ENCODE data around the gene ZNF532. TPM values are rescaled to one million over a fixed set of nuclear protein-coding genes. Genes with fewer than 3 reads are reported as not detected.

The ZNF532 gene
- total RNA-seq, 5 donors from 2014 or later (not counting 1 experiment from before 2014, with no cell fraction given) = 5.0 to 14.2 (median 7.8) TPM

- ChIA-PET CTCF (no interaction called here), POLR2A (no interaction called here)
- H3K4me3 ChIP-seq (ENCODE audit: control insufficient read depth in 1 of 2, extremely low read depth in 1 of 2, low read length in 1 of 2) = no peak overlapping the region
- 68% methylated on average over 5 of the region's 12 CpGs for WGBS (ENCODE audit: insufficient coverage)
- H3K4me1 ChIP-seq (ENCODE audit: control insufficient read depth in 1 of 2, extremely low read depth in 1 of 2, insufficient read depth in 2 of 2, low read length in 2 of 2) = no peaks in the 10 kb centered on the region
- Mint-ChIP-seq H3K27ac (no peak overlapping the region), H3K4me1 (no peaks in the 10 kb centered on the region), H3K36me3 (no peaks in the 10 kb centered on the region), H3K27me3 (peaks cover 16 to 27% of the 10 kb centered on the region in 2 donors), H3K9me3 (no peaks in the 10 kb centered on the region), H3K4me3 (no peak overlapping the region)
- DNase-seq (no peak), ATAC-seq (replicated peaks in 1 of 4) (no peak)
- H3K27ac ChIP-seq (ENCODE audit: low read length) = no peak overlapping the region
- peaks cover 0 to 3% of the 10 kb centered on the region in 2 experiments for H3K27me3 ChIP-seq (replicated peaks in 1 of 2; ENCODE audit: control insufficient read depth in 2 of 2, extremely low read depth in 1 of 2, insufficient read depth in 2 of 2, low read length in 1 of 2)
- no peaks in the 10 kb centered on the region for H3K36me3 ChIP-seq (ENCODE audit: control insufficient read depth in 2 of 2, extremely low read depth in 1 of 2, insufficient read depth in 1 of 2, low read length in 1 of 2)
- no peaks in the 10 kb centered on the region for H3K9me3 ChIP-seq
Measured at GRCh38 chr18:58996131-58996641, 131.5 kb downstream of the ZNF532 start.

- WGBS (ENCODE audit: insufficient coverage) = 83% methylated on average over 4 of the region's 7 CpGs
- no peak overlapping the region for H3K27ac Mint-ChIP-seq
- Histone ChIP-seq H3K9me3 (no peaks in the 10 kb centered on the region), H3K27ac (ENCODE audit: low read length) (no peak overlapping the region), H3K4me1 (ENCODE audit: control insufficient read depth in 1 of 2, extremely low read depth in 1 of 2, insufficient read depth in 2 of 2, low read length in 2 of 2) (no peaks in the 10 kb centered on the region), H3K27me3 (replicated peaks in 1 of 2; ENCODE audit: control insufficient read depth in 2 of 2, extremely low read depth in 1 of 2, insufficient read depth in 2 of 2, low read length in 1 of 2) (peaks cover 0 to 3% of the 10 kb centered on the region in 2 experiments), H3K36me3 (ENCODE audit: control insufficient read depth in 2 of 2, extremely low read depth in 1 of 2, insufficient read depth in 1 of 2, low read length in 1 of 2) (no peaks in the 10 kb centered on the region), H3K4me3 (ENCODE audit: control insufficient read depth in 1 of 2, extremely low read depth in 1 of 2, low read length in 1 of 2) (no peak overlapping the region)
- ChIA-PET POLR2A (no interaction called here), CTCF (no interaction called here)
- DNase-seq (no peak), ATAC-seq (replicated peaks in 1 of 4) (no peak)
- H3K27me3 Mint-ChIP-seq = peaks cover 16 to 23% of the 10 kb centered on the region in 2 donors
- no peaks in the 10 kb centered on the region for H3K9me3 Mint-ChIP-seq
- no peaks in the 10 kb centered on the region for H3K36me3 Mint-ChIP-seq
- H3K4me1 Mint-ChIP-seq = no peaks in the 10 kb centered on the region
- no peak overlapping the region for H3K4me3 Mint-ChIP-seq
Measured at GRCh38 chr18:58996696-58997095, 132.0 kb downstream of the ZNF532 start.

GRCh38 chr18:58997811-58998337 lies 133.2 kb downstream of the ZNF532 start:
- POLR2A ChIA-PET = no interaction called here
- no peaks in the 10 kb centered on the region for H3K36me3 Mint-ChIP-seq
- no peak overlapping the region for H3K27ac Mint-ChIP-seq
- H3K9me3 Mint-ChIP-seq = no peaks in the 10 kb centered on the region
- H3K4me3 ChIP-seq (ENCODE audit: control insufficient read depth in 1 of 2, extremely low read depth in 1 of 2, low read length in 1 of 2) = no peak overlapping the region
- H3K27me3 ChIP-seq (replicated peaks in 1 of 2; ENCODE audit: control insufficient read depth in 2 of 2, extremely low read depth in 1 of 2, insufficient read depth in 2 of 2, low read length in 1 of 2) = peaks cover 0 to 3% of the 10 kb centered on the region in 2 experiments
- H3K36me3 ChIP-seq (ENCODE audit: control insufficient read depth in 2 of 2, extremely low read depth in 1 of 2, insufficient read depth in 1 of 2, low read length in 1 of 2) = no peaks in the 10 kb centered on the region
- no peak overlapping the region for H3K4me3 Mint-ChIP-seq
- H3K27me3 Mint-ChIP-seq = peaks cover 9 to 17% of the 10 kb centered on the region in 2 donors
- H3K4me1 Mint-ChIP-seq = no peaks in the 10 kb centered on the region
- H3K9me3 ChIP-seq = no peaks in the 10 kb centered on the region
- no CpG with 5 or more reads among the region's 4 CpGs for WGBS (ENCODE audit: insufficient coverage)
- H3K27ac ChIP-seq (ENCODE audit: low read length) = no peak overlapping the region
- DNase-seq (no peak), ATAC-seq (replicated peaks in 1 of 4) (no peak)
- no peaks in the 10 kb centered on the region for H3K4me1 ChIP-seq (ENCODE audit: control insufficient read depth in 1 of 2, extremely low read depth in 1 of 2, insufficient read depth in 2 of 2, low read length in 2 of 2)
- CTCF ChIA-PET = no interaction called here

GRCh38 chr18:58998401-58999203 lies 133.9 kb downstream of the ZNF532 start:
- POLR2A ChIA-PET = no interaction called here
- H3K9me3 Mint-ChIP-seq = no peaks in the 10 kb centered on the region
- no peak for ATAC-seq (replicated peaks in 1 of 4)
- CTCF ChIA-PET = no interaction called here
- H3K36me3 Mint-ChIP-seq = no peaks in the 10 kb centered on the region
- H3K36me3 ChIP-seq (ENCODE audit: control insufficient read depth in 2 of 2, extremely low read depth in 1 of 2, insufficient read depth in 1 of 2, low read length in 1 of 2) = no peaks in the 10 kb centered on the region
- H3K27me3 ChIP-seq (replicated peaks in 1 of 2; ENCODE audit: control insufficient read depth in 2 of 2, extremely low read depth in 1 of 2, insufficient read depth in 2 of 2, low read length in 1 of 2) = peaks cover 0 to 3% of the 10 kb centered on the region in 2 experiments
- 88% methylated on average over 12 of the region's 13 CpGs for WGBS (ENCODE audit: insufficient coverage)
- H3K9me3 ChIP-seq = no peaks in the 10 kb centered on the region
- no peaks in the 10 kb centered on the region for H3K4me1 ChIP-seq (ENCODE audit: control insufficient read depth in 1 of 2, extremely low read depth in 1 of 2, insufficient read depth in 2 of 2, low read length in 2 of 2)
- no peak overlapping the region for H3K27ac ChIP-seq (ENCODE audit: low read length)
- H3K27ac Mint-ChIP-seq = no peak overlapping the region
- H3K4me3 ChIP-seq (ENCODE audit: control insufficient read depth in 1 of 2, extremely low read depth in 1 of 2, low read length in 1 of 2) = no peak overlapping the region
- no peak overlapping the region for H3K4me3 Mint-ChIP-seq
- peaks cover 9 to 22% of the 10 kb centered on the region in 2 donors for H3K27me3 Mint-ChIP-seq
- no peaks in the 10 kb centered on the region for H3K4me1 Mint-ChIP-seq
- DNase-seq = no peak

GRCh38 chr18:59001166-59001565 lies 136.5 kb downstream of the ZNF532 start:
- H3K36me3 ChIP-seq (ENCODE audit: control insufficient read depth in 2 of 2, extremely low read depth in 1 of 2, insufficient read depth in 1 of 2, low read length in 1 of 2) = no peaks in the 10 kb centered on the region
- H3K27ac ChIP-seq (ENCODE audit: low read length) = no peak overlapping the region
- Mint-ChIP-seq H3K27me3 (peaks cover 2 to 16% of the 10 kb centered on the region in 2 donors), H3K27ac (no peak overlapping the region), H3K9me3 (no peaks in the 10 kb centered on the region), H3K4me3 (no peak overlapping the region), H3K4me1 (no peaks in the 10 kb centered on the region), H3K36me3 (no peaks in the 10 kb centered on the region)
- WGBS (ENCODE audit: insufficient coverage) = 80% methylated on average over 2 of the region's 3 CpGs
- DNase-seq (no peak), ATAC-seq (replicated peaks in 1 of 4) (no peak)
- ChIA-PET POLR2A (no interaction called here), CTCF (no interaction called here)
- peaks cover 0 to 5% of the 10 kb centered on the region in 2 experiments for H3K27me3 ChIP-seq (replicated peaks in 1 of 2; ENCODE audit: control insufficient read depth in 2 of 2, extremely low read depth in 1 of 2, insufficient read depth in 2 of 2, low read length in 1 of 2)
- no peaks in the 10 kb centered on the region for H3K4me1 ChIP-seq (ENCODE audit: control insufficient read depth in 1 of 2, extremely low read depth in 1 of 2, insufficient read depth in 2 of 2, low read length in 2 of 2)
- H3K4me3 ChIP-seq (ENCODE audit: control insufficient read depth in 1 of 2, extremely low read depth in 1 of 2, low read length in 1 of 2) = no peak overlapping the region
- no peaks in the 10 kb centered on the region for H3K9me3 ChIP-seq

GRCh38 chr18:59001721-59002120 lies 137.0 kb downstream of the ZNF532 start:
- Mint-ChIP-seq H3K27ac (no peak overlapping the region), H3K36me3 (no peaks in the 10 kb centered on the region), H3K4me3 (no peak overlapping the region), H3K27me3 (peaks cover under 1 to 11% of the 10 kb centered on the region in 2 donors), H3K9me3 (no peaks in the 10 kb centered on the region), H3K4me1 (no peaks in the 10 kb centered on the region)
- DNase-seq (no peak), ATAC-seq (replicated peaks in 1 of 4) (no peak)
- Histone ChIP-seq H3K27me3 (replicated peaks in 1 of 2; ENCODE audit: control insufficient read depth in 2 of 2, extremely low read depth in 1 of 2, insufficient read depth in 2 of 2, low read length in 1 of 2) (peaks cover 0 to 8% of the 10 kb centered on the region in 2 experiments), H3K4me3 (ENCODE audit: control insufficient read depth in 1 of 2, extremely low read depth in 1 of 2, low read length in 1 of 2) (no peak overlapping the region), H3K4me1 (ENCODE audit: control insufficient read depth in 1 of 2, extremely low read depth in 1 of 2, insufficient read depth in 2 of 2, low read length in 2 of 2) (no peaks in the 10 kb centered on the region), H3K36me3 (ENCODE audit: control insufficient read depth in 2 of 2, extremely low read depth in 1 of 2, insufficient read depth in 1 of 2, low read length in 1 of 2) (no peaks in the 10 kb centered on the region), H3K27ac (ENCODE audit: low read length) (no peak overlapping the region), H3K9me3 (no peaks in the 10 kb centered on the region)
- WGBS (ENCODE audit: insufficient coverage) = 86% methylated on average over 1 of the region's 3 CpGs
- CTCF ChIA-PET = no interaction called here
- POLR2A ChIA-PET = no interaction called here
